HepG2 (cell line): Measurements from ENCODE around the gene NTM. TPM values are rescaled to one million over a fixed set of nuclear protein-coding genes. Genes with fewer than 3 reads are reported as not detected.

Source experiments
- ASH2L ChIP-seq: fragments of 300-600, 200-600 bp; sonication (generic); IDR thresholded peaks from 2 replicates; pipeline ENCODE4 v1.7.0; 2017; ENCODE audit warnings: low read depth, mild to moderate bottlenecking, moderate library complexity, mixed read lengths, low read length; ENCODE audit not compliant: insufficient read length
- FOXA3 ChIP-seq: IDR thresholded peaks from 2 replicates; pipeline ENCODE4 v1.6.1; 2016; ENCODE audit warnings: missing genetic modification reagents, missing compliant biosample characterization
- FOXC1 ChIP-seq: sonication (generic); formaldehyde crosslinking; IDR thresholded peaks from 2 replicates; pipeline ENCODE4 v1.8.0; 2022; ENCODE audit warnings: mild to moderate bottlenecking, missing genetic modification reagents, borderline replicate concordance
- KDM2A ChIP-seq: sonication (generic); formaldehyde crosslinking; IDR thresholded peaks from 2 replicates; pipeline ENCODE4 v1.4.0; 2020; ENCODE audit warnings: low read depth, missing genetic modification reagents, borderline replicate concordance
- MLX ChIP-seq: IDR thresholded peaks from 2 replicates; pipeline ENCODE4 v1.6.1; 2016
- RELA ChIP-seq: sonication (generic); formaldehyde crosslinking; IDR thresholded peaks from 2 replicates; pipeline ENCODE4 v1.4.0; 2020; ENCODE audit warnings: missing genetic modification reagents
- TRAFD1 ChIP-seq: sonication (generic); formaldehyde crosslinking; IDR thresholded peaks from 2 replicates; pipeline ENCODE4 v1.5.1; 2020; ENCODE audit warnings: missing genetic modification reagents, mild to moderate bottlenecking, borderline replicate concordance
- ZNF646 ChIP-seq: sonication (generic); formaldehyde crosslinking; IDR thresholded peaks from 2 replicates; pipeline ENCODE4 v1.9.0; 2021; ENCODE audit warnings: mild to moderate bottlenecking, missing genetic modification reagents
- polyA plus RNA-seq, 8 experiments: library from polyadenylated mRNA; depleted of rRNA in 3 of 8; stranded (reverse) in 7 of 8; unstranded in 1 of 8; fragments of >200 nt; fragmentation: Illumina TruSeq in 4 of 8; extraction: Trizol in 4 of 8; gene quantifications; 2 replicates each; pipeline versions ENCODE4 v1.2.1 to v1.2.3, GENCODE V29; 2011 to 2016; ENCODE audit warnings: low read depth in 4 of 8, missing spikeins in 1 of 8, mixed read lengths in 1 of 8; ENCODE audit not compliant: insufficient read depth in 1 of 8
- total RNA-seq, 5 experiments: library from RNA; depleted of rRNA; stranded (reverse); fragments of >200 nt; fragmentation: Illumina TruSeq; extraction: Trizol; gene quantifications; 2 replicates each; pipeline ENCODE4 v1.2.3, GENCODE V29; 2016; ENCODE audit warnings: low read depth in 1 of 5

Gene NTM
- total and polyA plus RNA-seq, 2 of the 13 experiments (the other 11 are each of a cell fraction or from before 2014, with no cell fraction given): not detected

- TF ChIP-seq ZNF646 (CRISPR knock-in tag) (no peak), FOXC1 (CRISPR knock-in tag) (no peak), KDM2A (CRISPR knock-in tag) (no peak), RELA (CRISPR knock-in tag) (no peak), TRAFD1 (CRISPR knock-in tag) (no peak), FOXA3 (CRISPR knock-in tag) (no peak), MLX (CRISPR knock-in tag) (no peak), ASH2L (no peak)
These were observed 300.5 kb downstream of the NTM start (continued) for GRCh38 chr11:131670876-131671275.
